ENCODE measurements around the gene SMIM7.

The SMIM7 gene

GRCh38 chr19:16627928-16628182 is 32.1 kb downstream of the SMIM7 start:
- H3K79me2 ChIP-seq (ENCODE audit: insufficient read depth, low read length) = peaks cover 52% of the 10 kb centered on the region
- H3K4me2 ChIP-seq (ENCODE audit: low read depth, low read length, poor library complexity, severe bottlenecking) = peak overlapping the region; percentile 89
- H3K4me1 ChIP-seq (ENCODE audit: insufficient read depth, low read length, poor library complexity, severe bottlenecking) = peaks cover 45% of the 10 kb centered on the region
- peak overlapping the region; percentile 98 for H3K4me3 ChIP-seq (ENCODE audit: low read length, poor library complexity, severe bottlenecking)
- peaks cover 44% of the 10 kb centered on the region for H4K20me1 ChIP-seq (ENCODE audit: insufficient read depth, low read length, poor library complexity, severe bottlenecking)
- H3K27me3 ChIP-seq (ENCODE audit: insufficient read depth, low read length, poor library complexity, severe bottlenecking) = no peaks in the 10 kb centered on the region
- no peaks in the 10 kb centered on the region for H3K9me3 ChIP-seq (ENCODE audit: insufficient read depth, low read depth, low read length)
- H3F3A ChIP-seq (ENCODE audit: low read depth) = peaks cover 6% of the 10 kb centered on the region; the same call in 1 of the 2 replicates
- H3K9ac ChIP-seq (ENCODE audit: low read depth, low read length, poor library complexity, severe bottlenecking) = peak overlapping the region; percentile 94
- H3K36me3 ChIP-seq (ENCODE audit: insufficient read depth, low read length) = peaks cover 14% of the 10 kb centered on the region; the same call in 1 of the 2 replicates
- no peak overlapping the region for H2AFZ ChIP-seq (ENCODE audit: low read length)
- TF ChIP-seq, protein P1, sequence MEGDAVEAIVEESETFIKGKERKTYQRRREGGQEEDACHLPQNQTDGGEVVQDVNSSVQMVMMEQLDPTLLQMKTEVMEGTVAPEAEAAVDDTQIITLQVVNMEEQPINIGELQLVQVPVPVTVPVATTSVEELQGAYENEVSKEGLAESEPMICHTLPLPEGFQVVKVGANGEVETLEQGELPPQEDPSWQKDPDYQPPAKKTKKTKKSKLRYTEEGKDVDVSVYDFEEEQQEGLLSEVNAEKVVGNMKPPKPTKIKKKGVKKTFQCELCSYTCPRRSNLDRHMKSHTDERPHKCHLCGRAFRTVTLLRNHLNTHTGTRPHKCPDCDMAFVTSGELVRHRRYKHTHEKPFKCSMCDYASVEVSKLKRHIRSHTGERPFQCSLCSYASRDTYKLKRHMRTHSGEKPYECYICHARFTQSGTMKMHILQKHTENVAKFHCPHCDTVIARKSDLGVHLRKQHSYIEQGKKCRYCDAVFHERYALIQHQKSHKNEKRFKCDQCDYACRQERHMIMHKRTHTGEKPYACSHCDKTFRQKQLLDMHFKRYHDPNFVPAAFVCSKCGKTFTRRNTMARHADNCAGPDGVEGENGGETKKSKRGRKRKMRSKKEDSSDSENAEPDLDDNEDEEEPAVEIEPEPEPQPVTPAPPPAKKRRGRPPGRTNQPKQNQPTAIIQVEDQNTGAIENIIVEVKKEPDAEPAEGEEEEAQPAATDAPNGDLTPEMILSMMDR (conservative IDR thresholded peaks at IDR 0.05; ENCODE audit: low read length) = no peak
- TF ChIP-seq EZH2phosphoT487 (IDR thresholded peaks at IDR 0.05; ENCODE audit: borderline replicate concordance) = no peak
- H3K9me2 ChIP-seq (replicated peaks; ENCODE audit: low read depth, low read length) = no peaks in the 10 kb centered on the region

DNA sequence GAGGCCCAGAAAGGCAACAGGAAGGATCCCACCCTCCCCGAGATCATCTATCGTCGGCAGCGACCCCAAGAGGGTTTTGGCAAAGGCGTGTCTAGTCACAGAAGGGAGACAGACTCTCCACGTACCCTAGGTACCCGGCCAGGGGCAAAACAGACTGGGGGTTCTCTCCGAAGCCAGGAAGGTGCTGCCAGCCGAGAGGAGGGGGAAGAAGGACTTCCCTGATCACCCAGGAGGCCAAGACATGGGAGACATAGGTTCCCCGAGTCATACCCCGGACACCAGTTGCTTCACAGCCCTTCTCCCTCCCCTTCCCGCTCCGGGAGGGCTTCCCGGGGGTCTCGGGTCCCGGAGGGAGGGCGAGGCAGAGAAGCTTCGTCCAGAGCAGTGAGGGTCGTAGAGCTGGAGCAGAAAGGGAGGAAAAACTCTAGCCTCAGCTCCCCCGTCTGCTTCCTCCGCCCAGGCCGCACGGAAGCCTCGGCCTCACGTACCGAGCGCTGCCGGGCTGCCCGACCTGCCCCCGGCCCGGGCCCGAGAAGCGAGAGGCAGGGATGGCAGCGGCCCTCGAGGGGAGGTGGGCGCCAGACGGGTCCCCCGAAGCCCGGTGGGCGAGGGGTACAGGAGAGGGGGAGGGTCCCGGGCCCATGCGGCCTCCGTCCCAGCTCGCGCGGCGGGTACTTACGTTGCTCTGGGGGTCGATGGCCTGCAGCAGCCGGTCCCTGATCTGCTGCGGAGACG is 32.6 kb downstream of the SMIM7 start:
- peaks cover 6% of the 10 kb centered on the region; the same call in 1 of the 2 replicates for H3F3A ChIP-seq (ENCODE audit: low read depth)
- H2AFZ ChIP-seq (ENCODE audit: low read length) = no peak overlapping the region
- peaks cover 46% of the 10 kb centered on the region for H3K4me1 ChIP-seq (ENCODE audit: insufficient read depth, low read length, poor library complexity, severe bottlenecking)
- H4K20me1 ChIP-seq (ENCODE audit: insufficient read depth, low read length, poor library complexity, severe bottlenecking) = peaks cover 46% of the 10 kb centered on the region
- H3K36me3 ChIP-seq (ENCODE audit: insufficient read depth, low read length) = peaks cover 10% of the 10 kb centered on the region; the same call in 1 of the 2 replicates
- H3K4me3 ChIP-seq (ENCODE audit: low read length, poor library complexity, severe bottlenecking) = peak overlapping the region; percentile 98
- no peaks in the 10 kb centered on the region for H3K9me3 ChIP-seq (ENCODE audit: insufficient read depth, low read depth, low read length)
- no peaks in the 10 kb centered on the region for H3K9me2 ChIP-seq (replicated peaks; ENCODE audit: low read depth, low read length)
- peaks cover 57% of the 10 kb centered on the region for H3K79me2 ChIP-seq (ENCODE audit: insufficient read depth, low read length)
- peak overlapping the region; percentile 89 for H3K4me2 ChIP-seq (ENCODE audit: low read depth, low read length, poor library complexity, severe bottlenecking)
- TF ChIP-seq EZH2phosphoT487 (IDR thresholded peaks at IDR 0.05; ENCODE audit: borderline replicate concordance) = no peak
- TF ChIP-seq, protein P1 (conservative IDR thresholded peaks at IDR 0.05; ENCODE audit: low read length) = no peak
- H3K9ac ChIP-seq (ENCODE audit: low read depth, low read length, poor library complexity, severe bottlenecking) = peak overlapping the region; percentile 94
- H3K27me3 ChIP-seq (ENCODE audit: insufficient read depth, low read length, poor library complexity, severe bottlenecking) = no peaks in the 10 kb centered on the region

DNA sequence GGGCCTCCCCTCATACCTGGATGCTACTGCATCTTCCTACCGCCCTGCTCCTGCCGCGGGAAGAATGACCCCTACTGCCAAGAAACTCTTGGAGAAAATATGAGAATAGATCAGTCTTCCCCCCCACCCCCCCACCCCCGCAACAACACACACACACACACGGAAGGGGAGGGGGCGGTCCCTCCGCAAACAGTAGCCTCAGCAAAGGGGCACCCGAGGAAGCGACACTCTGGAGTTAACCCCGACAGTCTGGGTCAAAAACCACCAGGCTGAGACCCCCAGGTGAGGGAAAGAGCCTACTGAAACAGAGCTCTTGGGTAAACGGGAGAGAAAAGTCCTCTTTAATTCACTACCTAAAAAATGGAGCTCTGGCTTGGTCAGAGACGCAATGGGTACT is 33.1 kb downstream of the SMIM7 start:
- H3K4me1 ChIP-seq (ENCODE audit: insufficient read depth, low read length, poor library complexity, severe bottlenecking) = peaks cover 46% of the 10 kb centered on the region
- H3K79me2 ChIP-seq (ENCODE audit: insufficient read depth, low read length) = peaks cover 62% of the 10 kb centered on the region
- no peak for TF ChIP-seq EZH2phosphoT487 (IDR thresholded peaks at IDR 0.05; ENCODE audit: borderline replicate concordance)
- TF ChIP-seq, protein P1 (conservative IDR thresholded peaks at IDR 0.05; ENCODE audit: low read length) = no peak
- H4K20me1 ChIP-seq (ENCODE audit: insufficient read depth, low read length, poor library complexity, severe bottlenecking) = peaks cover 52% of the 10 kb centered on the region
- H3K36me3 ChIP-seq (ENCODE audit: insufficient read depth, low read length) = peaks cover 8% of the 10 kb centered on the region; the same call in 1 of the 2 replicates
- H3K4me3 ChIP-seq (ENCODE audit: low read length, poor library complexity, severe bottlenecking) = peak overlapping the region; percentile 98
- no peak overlapping the region for H2AFZ ChIP-seq (ENCODE audit: low read length)
- peak overlapping the region; percentile 89 for H3K4me2 ChIP-seq (ENCODE audit: low read depth, low read length, poor library complexity, severe bottlenecking)
- no peaks in the 10 kb centered on the region for H3K27me3 ChIP-seq (ENCODE audit: insufficient read depth, low read length, poor library complexity, severe bottlenecking)
- no peaks in the 10 kb centered on the region for H3K9me3 ChIP-seq (ENCODE audit: insufficient read depth, low read depth, low read length)
- no peaks in the 10 kb centered on the region for H3K9me2 ChIP-seq (replicated peaks; ENCODE audit: low read depth, low read length)
- peak overlapping the region; percentile 94 for H3K9ac ChIP-seq (ENCODE audit: low read depth, low read length, poor library complexity, severe bottlenecking)
- peaks cover 6% of the 10 kb centered on the region; the same call in 1 of the 2 replicates for H3F3A ChIP-seq (ENCODE audit: low read depth)

All from Loucy (cell line).